Mesenchymal stem cell (in vitro differentiated cells and primary cell): Measurements from ENCODE around the gene ADAM12.

Experiments used
- DNase-seq: peaks from one replicate; pipeline ENCODE4 v3.0.0-alpha.2; 2013
- H2AFZ ChIP-seq: one replicate; pipeline ENCODE4 v1.6.1; 2013; ENCODE audit warnings: low read depth, mild to moderate bottlenecking, control low read depth, inconsistent platforms, low read length, moderate library complexity
- H2AK5ac ChIP-seq: 2 replicates; pipeline ENCODE4 v1.6.1; 2013; ENCODE audit warnings: low read length, moderate library complexity, mild to moderate bottlenecking, inconsistent platforms; ENCODE audit not compliant: severe bottlenecking
- H2BK120ac ChIP-seq: one replicate; pipeline ENCODE4 v1.6.1; 2013; ENCODE audit warnings: low read depth, mild to moderate bottlenecking, inconsistent platforms, low read length, moderate library complexity
- H2BK12ac ChIP-seq, 2 experiments: one replicate each; pipeline ENCODE4 v1.6.1; 2013; ENCODE audit warnings: inconsistent platforms in 2 of 2, low read length in 2 of 2, mild to moderate bottlenecking in 2 of 2, moderate library complexity in 2 of 2, control low read depth in 1 of 2
- H2BK15ac ChIP-seq: one replicate; pipeline ENCODE4 v1.6.1; 2013; ENCODE audit warnings: mild to moderate bottlenecking, low read depth, inconsistent platforms; ENCODE audit not compliant: poor library complexity, severe bottlenecking
- H2BK5ac ChIP-seq: 2 replicates; pipeline ENCODE4 v1.6.1; 2013; ENCODE audit warnings: low read depth, mild to moderate bottlenecking, low read length, control low read depth, inconsistent platforms; ENCODE audit not compliant: poor library complexity, severe bottlenecking
- H3K14ac ChIP-seq, 2 experiments: one replicate each; pipeline ENCODE4 v1.6.1; 2013; ENCODE audit warnings: inconsistent platforms in 2 of 2, low read length in 2 of 2, control low read depth in 1 of 2, mild to moderate bottlenecking in 1 of 2, moderate library complexity in 1 of 2
- H3K18ac ChIP-seq, 2 experiments: one replicate each; pipeline ENCODE4 v1.6.1; 2013; ENCODE audit warnings: inconsistent platforms in 2 of 2, low read length in 2 of 2, control low read depth in 1 of 2, low read depth in 1 of 2, mild to moderate bottlenecking in 1 of 2
- H3K23ac ChIP-seq, 2 experiments: one replicate each; pipeline ENCODE4 v1.6.1; 2013; ENCODE audit warnings: inconsistent platforms in 2 of 2, low read length in 2 of 2, mild to moderate bottlenecking in 2 of 2, moderate library complexity in 2 of 2, control low read depth in 1 of 2
- H3K27ac ChIP-seq: 2 replicates; pipeline ENCODE4 v1.5.1; 2013; ENCODE audit warnings: mild to moderate bottlenecking, moderate library complexity, low read length, control low read depth, inconsistent platforms; ENCODE audit not compliant: poor library complexity, severe bottlenecking
- H3K27me3 ChIP-seq, 2 experiments: 2 replicates each; pipeline versions ENCODE4 v1.6.1 to v1.7.0; 2013; ENCODE audit warnings: low read length in 2 of 2, mild to moderate bottlenecking in 2 of 2, moderate library complexity in 2 of 2, control low read depth in 1 of 2, inconsistent platforms in 1 of 2; ENCODE audit not compliant: control insufficient read depth in 1 of 2, insufficient read depth in 1 of 2
- H3K36me3 ChIP-seq, 2 experiments: 2 replicates each; pipeline versions ENCODE4 v1.6.1 to v1.7.0; 2013; ENCODE audit warnings: low read length in 2 of 2, control low read depth in 1 of 2, inconsistent platforms in 1 of 2, low read depth in 1 of 2, mild to moderate bottlenecking in 1 of 2; ENCODE audit not compliant: insufficient read depth in 2 of 2, control insufficient read depth in 1 of 2
- H3K4ac ChIP-seq, 2 experiments: one replicate each; pipeline ENCODE4 v1.6.1; 2013; ENCODE audit warnings: inconsistent platforms in 2 of 2, low read length in 2 of 2, mild to moderate bottlenecking in 2 of 2, moderate library complexity in 2 of 2, control low read depth in 1 of 2, low read depth in 1 of 2
- H3K4me1 ChIP-seq: 2 replicates; pipeline ENCODE4 v1.6.1; 2013; ENCODE audit warnings: low read depth, low read length, control low read depth; ENCODE audit not compliant: control insufficient read depth, insufficient read depth
- H3K4me2 ChIP-seq: 2 replicates; pipeline ENCODE4 v1.6.1; 2013; ENCODE audit warnings: low read length, mild to moderate bottlenecking, inconsistent platforms; ENCODE audit not compliant: poor library complexity, severe bottlenecking
- H3K4me3 ChIP-seq, 2 experiments: 2 replicates each; pipeline versions ENCODE4 v1.5.1 to v1.7.0; 2013; ENCODE audit warnings: low read length in 2 of 2, mild to moderate bottlenecking in 2 of 2, control low read depth in 1 of 2, low read depth in 1 of 2; ENCODE audit not compliant: insufficient read depth in 1 of 2
- H3K79me1 ChIP-seq: replicated peaks from 2 replicates; pipeline ENCODE4 v1.6.1; 2013; ENCODE audit warnings: mild to moderate bottlenecking, control low read depth, low read length, inconsistent platforms; ENCODE audit not compliant: poor library complexity, severe bottlenecking
- H3K9ac ChIP-seq: 2 replicates; pipeline ENCODE4 v1.7.0; 2013; ENCODE audit warnings: mild to moderate bottlenecking, low read length, moderate library complexity
- H3K9me3 ChIP-seq: 2 replicates; pipeline ENCODE4 v1.7.0; 2013; ENCODE audit warnings: mild to moderate bottlenecking, low read length; ENCODE audit not compliant: control insufficient read depth
- H4K8ac ChIP-seq: one replicate; pipeline ENCODE4 v1.6.1; 2013; ENCODE audit warnings: inconsistent platforms, mild to moderate bottlenecking, low read length, moderate library complexity
- H4K91ac ChIP-seq: one replicate; pipeline ENCODE4 v1.6.1; 2013; ENCODE audit warnings: mild to moderate bottlenecking, low read length, inconsistent platforms
- WGBS: methylation state at CpG from one replicate; pipeline ENCODE4 v1.1.7; 2013; ENCODE audit warnings: mixed read lengths; 5-methylcytosine and 5-hydroxymethylcytosine counted together

ADAM12 gene

DNA sequence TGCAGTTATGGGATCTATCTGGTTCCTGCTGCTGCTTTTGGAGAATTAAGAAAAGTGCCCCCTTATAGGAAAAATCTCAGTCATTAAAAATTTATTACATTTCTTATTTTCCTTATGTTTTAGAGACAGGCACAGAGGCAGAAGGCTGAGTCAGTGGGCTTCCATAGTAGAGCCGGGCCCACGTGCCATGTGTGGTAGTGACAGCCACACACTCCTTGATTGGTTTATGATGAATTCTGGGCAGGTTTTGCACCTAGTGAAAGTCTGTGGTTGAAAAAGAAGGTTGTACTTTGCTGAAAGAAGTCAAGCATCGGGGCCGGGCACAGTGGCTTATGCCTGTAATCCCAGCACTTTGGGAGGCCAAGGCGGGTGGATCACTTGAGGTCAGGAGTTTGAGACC is 382.0 kb downstream of the ADAM12 start:
- no peak overlapping the region for H4K91ac ChIP-seq
- no peaks in the 10 kb centered on the region for H3K27me3 ChIP-seq
- no peak for DNase-seq
- no peak overlapping the region for H3K27ac ChIP-seq
- no peak overlapping the region for H2AK5ac ChIP-seq
- no peak overlapping the region for H3K4ac ChIP-seq
- no peak overlapping the region for H3K14ac ChIP-seq
- H2BK5ac ChIP-seq: no peak overlapping the region
- H3K9ac ChIP-seq: no peak overlapping the region
- no peak overlapping the region for H2BK12ac ChIP-seq
- peaks cover 4 to 28% of the 10 kb centered on the region in 2 experiments for H3K36me3 ChIP-seq
- H3K9me3 ChIP-seq: peaks cover 4% of the 10 kb centered on the region
- no peak overlapping the region for H2AFZ ChIP-seq
- H2BK15ac ChIP-seq: no peak overlapping the region
- WGBS: 100% methylated on average over 3 of the region's 5 CpGs
- no peak overlapping the region for H3K23ac ChIP-seq
- no peak overlapping the region for H3K4me3 ChIP-seq
- H4K8ac ChIP-seq: no peak overlapping the region
- peaks cover 5% of the 10 kb centered on the region for H3K4me1 ChIP-seq
- H3K4me2 ChIP-seq: no peak overlapping the region
- H3K18ac ChIP-seq: no peak overlapping the region
- H2BK120ac ChIP-seq: no peak overlapping the region
- no peaks in the 10 kb centered on the region for H3K79me1 ChIP-seq

DNA sequence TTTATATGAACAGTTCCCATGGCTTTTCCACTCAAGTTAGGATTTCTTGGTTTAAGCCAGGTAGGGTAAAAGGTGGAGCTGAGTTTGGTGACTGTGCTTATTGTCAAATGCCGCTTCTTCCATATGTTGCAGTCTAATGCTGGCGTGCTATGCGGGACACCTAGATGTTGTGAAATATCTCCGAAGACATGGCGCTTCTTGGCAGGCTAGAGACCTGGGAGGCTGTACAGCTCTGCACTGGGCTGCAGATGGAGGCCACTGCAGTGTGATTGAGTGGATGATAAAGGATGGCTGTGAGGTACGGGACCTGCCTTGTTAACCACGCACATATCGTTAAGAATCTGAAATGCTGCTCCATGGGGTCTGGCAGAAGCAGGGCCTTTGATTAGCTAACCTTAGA is 383.5 kb downstream of the ADAM12 start:
- H3K27ac ChIP-seq: no peak overlapping the region
- WGBS: 87% methylated on average over 8 of the region's 8 CpGs
- H2BK5ac ChIP-seq: no peak overlapping the region

DNA sequence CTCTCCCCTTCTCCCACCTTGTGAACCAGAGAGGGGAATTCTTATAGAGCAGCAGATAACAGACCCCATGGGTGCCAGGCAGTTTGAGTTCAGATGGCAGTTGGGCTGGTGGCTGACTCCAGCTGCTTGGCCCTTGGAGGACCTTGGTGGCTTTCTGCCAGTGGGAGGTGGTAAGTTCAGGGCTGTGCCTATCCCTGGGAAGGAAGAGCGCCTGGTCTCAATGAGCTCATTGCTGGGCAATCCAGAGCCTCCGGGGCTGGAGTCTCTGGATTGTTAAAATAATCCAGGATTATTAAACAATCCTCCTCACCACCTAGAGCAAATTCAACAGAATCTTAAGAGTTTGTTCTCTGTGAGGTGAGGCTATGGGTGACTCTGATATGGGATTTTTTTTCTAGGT is 386.7 kb downstream of the ADAM12 start:
- no peak overlapping the region for H3K4me2 ChIP-seq
- no peak overlapping the region for H3K18ac ChIP-seq
- peak overlapping the region; percentile 20 for H3K27ac ChIP-seq
- no peak overlapping the region for H3K14ac ChIP-seq
- H3K79me1 ChIP-seq: no peaks in the 10 kb centered on the region
- H2BK120ac ChIP-seq: no peak overlapping the region
- no peak overlapping the region for H3K4ac ChIP-seq
- no peak overlapping the region for H2AK5ac ChIP-seq
- no peak for DNase-seq
- no peak overlapping the region for H3K9ac ChIP-seq
- H3K23ac ChIP-seq: no peak overlapping the region
- no CpG with 5 or more reads among the region's 2 CpGs for WGBS
- H3K27me3 ChIP-seq: no peaks in the 10 kb centered on the region
- H3K4me1 ChIP-seq: peaks cover 4% of the 10 kb centered on the region
- H4K91ac ChIP-seq: no peak overlapping the region
- no peak overlapping the region for H2BK5ac ChIP-seq
- no peak overlapping the region for H2BK12ac ChIP-seq
- H3K9me3 ChIP-seq: no peaks in the 10 kb centered on the region
- H3K36me3 ChIP-seq: peaks cover 3 to 8% of the 10 kb centered on the region in 2 experiments
- no peak overlapping the region for H3K4me3 ChIP-seq
- no peak overlapping the region for H2BK15ac ChIP-seq
- H4K8ac ChIP-seq: no peak overlapping the region
- no peak overlapping the region for H2AFZ ChIP-seq

More for the DNA sequence above, 383.5 kb downstream of the ADAM12 start:
- H3K14ac ChIP-seq: no peak overlapping the region
- H3K9me3 ChIP-seq: no peaks in the 10 kb centered on the region
- no peak overlapping the region for H3K18ac ChIP-seq
- no peak for DNase-seq
- no peak overlapping the region for H3K4me2 ChIP-seq
- H2BK120ac ChIP-seq: no peak overlapping the region
- no peak overlapping the region for H4K8ac ChIP-seq
- no peak overlapping the region for H2AK5ac ChIP-seq
- H3K27me3 ChIP-seq: no peaks in the 10 kb centered on the region
- peaks cover 4 to 13% of the 10 kb centered on the region in 2 experiments for H3K36me3 ChIP-seq
- peak overlapping the region; percentile 33 for H2BK15ac ChIP-seq
- H3K23ac ChIP-seq: no peak overlapping the region
- H3K4me1 ChIP-seq: peaks cover 6% of the 10 kb centered on the region
- H2BK12ac ChIP-seq: no peak overlapping the region
- no peaks in the 10 kb centered on the region for H3K79me1 ChIP-seq
- H3K4me3 ChIP-seq: no peak overlapping the region
- no peak overlapping the region for H4K91ac ChIP-seq
- H2AFZ ChIP-seq: no peak overlapping the region
- H3K4ac ChIP-seq: no peak overlapping the region
- H3K9ac ChIP-seq: no peak overlapping the region

DNA sequence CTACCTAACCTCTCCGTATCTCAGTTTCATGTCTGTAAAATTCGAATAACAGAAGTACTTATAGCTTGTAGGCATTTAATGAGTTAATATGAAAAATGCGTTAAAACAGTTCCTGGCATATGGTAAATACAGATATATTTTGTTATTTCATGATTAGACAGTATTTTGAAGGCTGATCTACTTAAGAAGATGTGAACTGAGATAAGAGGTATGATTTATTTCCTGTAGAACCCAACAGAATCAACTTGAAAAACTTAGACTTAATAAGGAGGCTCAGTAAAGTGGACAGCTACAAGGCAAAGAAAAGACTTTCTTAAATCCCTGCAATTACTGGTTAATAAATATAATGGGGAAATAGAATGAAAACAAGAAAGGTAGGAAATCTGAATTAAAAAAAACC is 388.6 kb downstream of the ADAM12 start:
- H3K4ac ChIP-seq: no peak overlapping the region
- H2AFZ ChIP-seq: no peak overlapping the region
- H4K91ac ChIP-seq: no peak overlapping the region
- no peak overlapping the region for H2BK120ac ChIP-seq
- no peak for DNase-seq
- no peak overlapping the region for H4K8ac ChIP-seq
- no peak overlapping the region for H3K4me3 ChIP-seq
- no peak overlapping the region for H2BK5ac ChIP-seq
- H3K27me3 ChIP-seq: no peaks in the 10 kb centered on the region
- H3K27ac ChIP-seq: no peak overlapping the region
- no peak overlapping the region for H3K23ac ChIP-seq
- H3K79me1 ChIP-seq: no peaks in the 10 kb centered on the region
- H2AK5ac ChIP-seq: no peak overlapping the region
- H3K9ac ChIP-seq: no peak overlapping the region
- H3K36me3 ChIP-seq: peaks cover 3 to 8% of the 10 kb centered on the region in 2 experiments
- no peak overlapping the region for H3K14ac ChIP-seq
- no peak overlapping the region for H2BK12ac ChIP-seq
- H3K18ac ChIP-seq: no peak overlapping the region
- WGBS: 100% methylated on average over 1 of the region's 3 CpGs
- peaks cover 4% of the 10 kb centered on the region for H3K4me1 ChIP-seq
- H3K9me3 ChIP-seq: no peaks in the 10 kb centered on the region
- H3K4me2 ChIP-seq: no peak overlapping the region
- no peak overlapping the region for H2BK15ac ChIP-seq
